NCI-H1092 treated with DMSO at 0.1 percent for 48 hours (cell line): ENCODE measurements around the gene TRIM44.
"Not testable (repeated sequence)": the region's sequence is repeated elsewhere in the genome, so short reads cannot be mapped to it uniquely, and the experiment has no call there.

Experiments
- DNase-seq: peaks from one replicate; lab custom pipeline; 2025; lab: John Stamatoyannopoulos, UW

The TRIM44 gene

DNA sequence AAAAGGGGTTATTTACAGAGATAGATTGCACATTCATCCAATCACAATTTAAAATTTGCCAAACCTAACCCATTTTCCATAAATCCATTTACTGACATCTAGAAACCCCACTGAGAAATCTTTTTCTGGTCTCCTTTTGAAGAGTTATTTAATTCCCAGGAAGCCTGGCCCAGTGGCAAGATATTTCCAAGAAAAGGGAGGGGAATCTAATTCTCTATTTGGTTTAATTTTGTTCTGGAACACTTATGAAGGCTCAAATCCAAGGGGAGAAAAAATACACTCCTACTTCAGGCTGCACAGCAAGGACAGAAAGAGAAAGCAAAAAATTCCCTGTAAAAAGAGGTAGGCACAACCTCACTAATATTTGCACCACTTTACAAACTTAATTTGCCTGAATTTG, 193.1 kb downstream of the TRIM44 start:
- no peak for DNase-seq

DNA sequence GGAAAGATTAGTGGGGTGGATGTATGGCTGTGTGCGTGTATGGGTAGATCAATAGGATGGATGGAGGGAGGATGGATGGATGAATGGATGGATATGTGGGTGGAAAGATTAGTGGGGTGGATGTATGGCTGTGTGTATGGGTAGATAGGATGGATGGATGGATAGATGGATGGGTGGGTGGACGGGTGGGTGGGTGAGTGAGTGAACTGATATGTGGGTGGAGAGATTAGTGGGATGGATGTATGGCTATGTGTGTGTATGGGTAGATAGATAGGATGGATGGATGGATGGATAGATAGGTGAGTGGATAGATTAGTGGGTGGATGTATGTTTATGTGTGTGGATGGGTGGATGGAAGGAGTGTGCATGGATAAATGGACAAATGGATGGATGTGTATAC, 193.7 kb downstream of the TRIM44 start:
- no peak for DNase-seq

DNA sequence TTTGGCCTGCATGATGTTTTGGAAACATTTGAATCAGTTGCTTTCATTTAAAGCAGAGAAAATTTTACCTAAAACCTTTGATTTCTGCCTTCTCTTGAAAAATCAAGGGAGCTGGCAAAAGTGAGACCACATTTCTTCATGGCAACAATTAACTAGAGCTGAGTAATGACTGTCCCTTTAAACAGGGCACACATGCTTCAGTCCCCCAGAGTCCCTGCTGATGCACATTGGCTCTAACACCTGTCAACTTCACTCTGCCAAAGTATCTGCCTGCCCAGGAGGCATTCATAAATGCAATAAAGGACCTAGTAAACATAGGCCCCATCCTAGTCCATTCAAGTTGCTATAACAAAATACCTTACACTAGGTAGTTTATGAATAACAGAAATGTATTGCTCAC, 194.2 kb downstream of the TRIM44 start:
- no peak for DNase-seq

DNA sequence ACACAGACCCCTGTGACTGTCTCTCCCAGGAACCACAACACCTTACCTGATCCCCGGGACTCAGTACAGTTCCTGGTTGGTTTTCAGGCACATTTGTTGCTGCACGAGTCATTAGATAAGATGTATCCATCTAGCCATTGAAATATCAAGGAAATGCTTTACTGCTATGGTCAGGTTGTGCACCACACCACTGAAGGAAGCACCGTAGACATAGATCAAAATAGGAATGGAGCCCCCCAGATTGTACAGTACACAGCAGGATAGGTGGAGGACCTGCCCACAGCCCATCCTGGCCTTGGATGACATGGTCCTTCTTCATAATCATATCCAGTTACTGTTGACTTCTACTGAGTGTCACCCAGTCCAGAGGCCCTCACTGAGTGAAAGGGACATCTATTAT, 195.3 kb downstream of the TRIM44 start:
- DNase-seq: no peak

DNA sequence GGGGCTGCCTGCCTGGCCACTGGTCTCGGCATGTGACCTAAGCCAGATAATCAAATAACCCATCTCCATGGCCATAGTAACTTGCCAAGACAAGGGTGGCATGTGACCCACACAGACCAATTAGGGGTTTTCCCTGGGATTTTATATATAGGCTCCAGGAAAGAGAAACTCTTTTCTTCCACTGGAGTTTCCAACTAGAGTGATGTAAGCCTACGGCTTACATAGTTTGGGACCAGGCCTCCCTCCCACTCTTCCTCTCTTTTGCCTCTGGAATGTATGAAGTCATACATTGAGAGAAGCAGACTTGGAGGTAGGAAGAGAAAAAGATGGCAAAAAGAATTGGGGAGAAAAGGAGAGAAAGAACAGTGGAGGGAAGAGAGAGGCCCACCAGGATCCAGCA, 196.7 kb downstream of the TRIM44 start:
- DNase-seq: no peak

DNA sequence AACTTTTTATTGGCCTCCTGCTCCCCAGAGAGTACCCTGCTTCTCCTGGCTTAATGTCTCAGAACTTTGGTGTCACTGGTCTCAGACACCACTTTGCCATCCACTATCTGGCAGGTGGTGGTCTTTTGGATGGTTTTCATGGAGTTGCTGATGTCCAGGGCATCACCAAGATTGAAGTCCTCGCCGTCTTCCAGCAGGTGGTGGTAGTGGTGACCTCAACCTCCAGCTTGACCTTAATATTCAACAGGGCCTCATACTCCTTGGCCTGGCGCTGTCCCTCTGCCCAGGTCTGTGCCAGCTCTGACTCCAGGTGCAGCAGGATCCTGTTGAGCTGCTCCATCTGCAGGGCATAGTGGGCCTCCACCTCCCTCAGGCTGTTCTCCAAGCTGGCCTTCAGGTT, 197.6 kb downstream of the TRIM44 start:
- DNase-seq: not testable (repeated sequence)

DNA sequence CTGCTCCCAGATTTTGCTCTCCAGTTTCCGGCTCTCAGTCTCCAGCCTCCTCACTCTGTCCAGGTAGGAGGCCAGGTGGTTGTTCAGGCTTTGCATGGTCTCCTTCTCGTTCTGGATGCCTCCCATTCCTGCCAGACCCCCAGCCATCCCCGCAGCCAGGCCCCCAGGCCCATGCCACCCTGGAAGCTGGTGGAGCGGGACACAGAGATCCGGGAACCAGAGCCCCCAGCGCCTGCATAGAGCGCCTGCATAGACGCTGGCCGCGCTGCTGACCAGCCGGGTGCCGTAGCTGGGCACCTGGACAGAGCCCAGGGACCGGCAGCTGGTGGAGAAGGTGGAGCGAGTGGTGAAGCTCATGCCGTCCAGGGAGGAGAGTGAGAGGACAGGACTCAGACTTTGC, 198.6 kb downstream of the TRIM44 start:
- DNase-seq: no peak

DNA sequence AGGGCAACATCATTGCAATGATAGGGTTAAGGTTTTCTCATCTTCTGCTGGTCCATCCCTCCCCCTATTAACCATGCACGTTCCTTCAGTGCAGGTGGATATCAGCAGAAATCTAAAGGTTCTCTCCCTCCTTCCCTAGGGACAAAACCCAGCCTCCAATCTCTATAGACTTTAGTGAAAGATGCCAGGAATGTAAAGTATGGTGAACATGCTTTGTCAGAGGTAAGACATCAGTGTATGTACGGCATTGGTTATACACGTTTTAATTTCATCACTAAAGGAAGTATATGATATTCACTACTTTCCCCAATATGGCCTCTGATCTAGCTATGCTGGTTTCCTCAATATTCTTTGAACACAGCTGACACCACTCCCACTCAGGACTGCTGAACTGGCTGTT, 200.1 kb downstream of the TRIM44 start:
- no peak for DNase-seq

DNA sequence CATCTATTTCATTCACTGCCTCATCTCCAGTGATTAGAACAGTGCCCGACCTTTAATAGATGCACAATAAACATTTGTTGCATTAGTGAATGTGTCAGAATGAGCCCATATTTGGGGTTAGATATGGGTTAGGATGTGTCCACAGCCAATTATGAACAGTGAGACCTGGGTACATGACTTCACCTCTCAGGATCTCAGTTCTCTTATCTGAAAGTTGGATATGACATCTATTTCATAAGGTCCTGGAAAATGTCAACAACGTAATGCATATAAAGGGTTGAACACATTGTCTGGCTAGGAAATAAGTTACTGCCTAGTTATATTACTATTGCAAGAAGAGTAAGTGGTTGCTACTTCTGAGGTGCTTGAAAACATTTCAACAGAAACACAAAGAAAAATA, 201.6 kb downstream of the TRIM44 start:
- DNase-seq: no peak

DNA sequence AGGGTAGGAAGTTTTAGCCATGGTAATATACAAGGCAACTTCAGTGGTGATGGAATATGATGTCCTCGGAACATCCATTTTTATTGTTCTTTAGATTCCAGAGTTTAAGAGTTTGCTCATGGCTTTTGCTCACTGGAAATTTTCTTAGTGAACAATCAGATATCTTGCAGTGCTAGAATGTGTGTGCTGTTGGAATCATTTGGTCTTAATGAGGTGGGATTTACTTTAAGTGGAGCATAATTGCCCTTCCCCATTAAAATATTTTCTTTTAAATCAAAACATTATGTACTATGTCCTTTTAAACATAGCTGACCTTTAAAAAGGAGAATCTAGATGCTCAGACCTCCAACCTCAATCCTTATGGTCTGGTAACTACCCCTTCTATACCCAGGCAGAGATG, 204.0 kb downstream of the TRIM44 start:
- DNase-seq: no peak
